Epithelial cell of esophagus (primary cell): ENCODE measurements around the gene TECPR1.

Experiments used
- DNase-seq: peaks from one replicate; pipeline ENCODE4 v3.0.0; 2010; ENCODE audit warnings: low read depth
- H3K4me3 ChIP-seq: 2 replicates; pipeline ENCODE4 v1.5.1; 2011; ENCODE audit warnings: mild to moderate bottlenecking, low read length, control low read depth
- CTCF ChIP-seq: IDR thresholded peaks from 2 replicates; pipeline ENCODE4 v1.5.1; 2011; ENCODE audit warnings: low read depth, mild to moderate bottlenecking, low read length, control low read depth, inconsistent platforms; ENCODE audit not compliant: insufficient read depth; ENCODE audit errors: missing control alignments

TECPR1 gene

GRCh38 chr7:98217623-98218582 is 34.1 kb downstream of the TECPR1 start:
- TF ChIP-seq CTCF: no peak
- no peak for DNase-seq
- H3K4me3 ChIP-seq: no peak overlapping the region

GRCh38 chr7:98216941-98217622 is 35.0 kb downstream of the TECPR1 start:
- H3K4me3 ChIP-seq: no peak overlapping the region
- DNase-seq: no peak
- TF ChIP-seq CTCF: no peak

- no peak for TF ChIP-seq CTCF
- no peak overlapping the region for H3K4me3 ChIP-seq
- no peak for DNase-seq
These were observed 36.2 kb downstream of the TECPR1 start for GRCh38 chr7:98215561-98216495.

GRCh38 chr7:98214811-98215321 is 37.2 kb downstream of the TECPR1 start:
- H3K4me3 ChIP-seq: no peak overlapping the region
- DNase-seq: no peak
- no peak for TF ChIP-seq CTCF

GRCh38 chr7:98213888-98214810 is 37.9 kb downstream of the TECPR1 start:
- H3K4me3 ChIP-seq: no peak overlapping the region
- DNase-seq: no peak
- TF ChIP-seq CTCF: no peak
